ENCODE results near the gene CA9. TPM values are rescaled to one million over a fixed set of nuclear protein-coding genes. Genes with fewer than 3 reads are reported as not detected.
A peak's percentile ranks its signal among the peaks of the same experiment; 100 is the strongest.

The CA9 gene
- total RNA-seq (2014; rRNA removed; shearing (Covaris generic)) (not detected in 2 replicates), polyA plus RNA-seq (2016; fragmentation: Nextera tagmentation; extraction: Ambion mirVana) (1.1 and 2.2 TPM in 2 replicates)
- long read RNA-seq, result 0 reads

- H3K27me3 Mint-ChIP-seq (ENCODE audit: insufficient read depth, low read depth, poor library complexity), result peaks cover 15% of the 10 kb centered on the region
- TF ChIP-seq ZNF462 (CRISPR knock-in tag; IDR thresholded peaks at IDR 0.05) (no peak), ETS1 (IDR thresholded peaks at IDR 0.05) (no peak), CREB1 (CRISPR knock-in tag; IDR thresholded peaks at IDR 0.05; ENCODE audit: low read depth) (no peak), POLR2AphosphoS5 (IDR thresholded peaks at IDR 0.05; ENCODE audit: low read depth) (no peak), STAT1 (IDR thresholded peaks at IDR 0.05; ENCODE audit: unreplicated experiment) (no peak), NANOG (IDR thresholded peaks at IDR 0.05; ENCODE audit: borderline replicate concordance) (no peak), REST (IDR thresholded peaks at IDR 0.05; ENCODE audit: unreplicated experiment) (no peak), JUNB (IDR thresholded peaks at IDR 0.05; ENCODE audit: unreplicated experiment) (no peak), ZNF331 (CRISPR knock-in tag; IDR thresholded peaks at IDR 0.05; ENCODE audit: low read depth) (no peak), ZNF114 (CRISPR knock-in tag; IDR thresholded peaks at IDR 0.05) (no peak), EZH2 (IDR thresholded peaks at IDR 0.05; ENCODE audit: low read depth, unreplicated experiment) (no peak), EZH2phosphoT487 (IDR thresholded peaks at IDR 0.05; ENCODE audit: unreplicated experiment) (no peak), CTCF (conservative IDR thresholded peaks at IDR 0.05; ENCODE audit: low read depth in 2 of 2) (no peak)
- no peak within 1 kb of the TSS for H3K4me3 ChIP-seq
- H3K36me3 Mint-ChIP-seq (ENCODE audit: low read depth), result no peaks in the 10 kb centered on the region
- peak within 1 kb of the TSS; percentile 78 for H3K4me3 Mint-ChIP-seq
- no peaks in the 10 kb centered on the region for H3K36me3 ChIP-seq (ENCODE audit: insufficient read depth)
- no peak within 1 kb of the TSS for H2AFZ ChIP-seq
- H3K9me2 ChIP-seq (ENCODE audit: insufficient read depth), result peaks cover 5% of the 10 kb centered on the region
- H3K27me3 ChIP-seq (ENCODE audit: insufficient read depth), result peaks cover 20% of the 10 kb centered on the region
- 0 out of 2 replicates have a peak, but pooled peaks cover 7% of the 10 kb centered on the region for H3F3A ChIP-seq (replicated peaks; ENCODE audit: low read depth)
- H3K4me2 ChIP-seq, result no peak within 1 kb of the TSS
- no peak for ATAC-seq
- H3K27ac ChIP-seq (ENCODE audit: low read depth), result no peak within 1 kb of the TSS
- H3K4me1 Mint-ChIP-seq, result peaks cover 10% of the 10 kb centered on the region
- no peak for DNase-seq (ENCODE audit: low spot score)
- no peaks in the 10 kb centered on the region for H3K79me2 ChIP-seq (replicated peaks; ENCODE audit: insufficient read depth)
- peaks cover 5% of the 10 kb centered on the region; the same call in 1 of the 2 replicates for H3K4me1 ChIP-seq (ENCODE audit: insufficient read depth)
- no peaks in the 10 kb centered on the region for H3K9me3 Mint-ChIP-seq
- H4K20me1 ChIP-seq (replicated peaks; ENCODE audit: insufficient read depth), result no peaks in the 10 kb centered on the region
- H3K27ac Mint-ChIP-seq, result no peak within 1 kb of the TSS
Observed at GRCh38 chr9:35673132-35674024, at the start of gene CA9. Gene CA9 (plus strand): TSS chr9:35673928. CDS start chr9:35673960, 32 bp downstream.
